ENCODE measurements around the gene SEZ6L. TPM values are rescaled to one million over a fixed set of nuclear protein-coding genes. Genes with fewer than 3 reads are reported as not detected.

SEZ6L gene
- total RNA-seq, 2 donors from 2014 or later = 0.09 to 0.14 TPM

- intact Hi-C loops (cut with DNase I) = no loop called here
- DNase-seq (ENCODE audit: low spot score) = no peak
These were observed 117.0 kb downstream of the SEZ6L start for GRCh38 chr22:26286091-26286820.

DNA sequence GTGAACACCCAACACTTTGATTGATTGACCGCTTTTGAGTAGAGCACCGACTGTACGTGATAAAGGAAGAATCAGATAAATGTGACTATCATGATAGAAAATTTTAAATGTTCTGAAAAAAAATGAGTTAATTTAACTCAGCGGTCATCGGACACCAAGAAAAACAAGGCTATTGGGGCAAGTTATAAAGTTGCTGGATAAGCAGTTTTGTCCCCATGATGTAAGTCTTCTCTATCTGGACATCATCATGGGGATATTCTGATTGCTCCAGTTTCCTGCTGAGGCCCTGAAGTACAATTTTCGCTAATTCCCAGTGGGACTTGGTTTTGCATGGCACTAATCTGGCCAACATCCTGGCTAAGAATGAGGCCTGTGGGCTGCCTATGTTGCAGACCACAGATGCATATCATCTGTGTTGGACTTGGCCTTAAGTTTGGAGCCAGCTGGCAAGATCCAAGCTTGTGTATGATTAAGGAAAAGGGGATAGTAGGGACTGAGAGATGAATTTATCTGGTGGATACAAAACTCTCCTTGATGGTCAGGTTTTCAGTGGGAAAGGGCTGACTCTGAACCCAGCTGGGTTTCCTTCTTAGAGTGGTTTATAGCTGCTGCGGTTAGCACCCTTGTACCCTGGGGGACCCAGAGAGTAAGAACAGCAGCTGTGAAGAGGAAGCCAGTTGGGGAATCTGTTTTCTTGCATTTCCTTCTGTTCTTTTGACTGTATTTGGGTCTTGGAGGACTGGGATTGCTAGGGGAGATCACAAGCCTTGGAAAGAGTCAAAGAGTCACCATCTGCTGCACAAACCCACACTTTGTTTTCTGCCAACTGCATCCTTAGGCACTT is 118.3 kb downstream of the SEZ6L start:
- intact Hi-C loops (cut with DNase I) = no loop called here

GRCh38 chr22:26289611-26290101 is 120.4 kb downstream of the SEZ6L start:
- intact Hi-C loops (cut with DNase I) = no loop called here

More for the DNA sequence above, 118.3 kb downstream of the SEZ6L start:
- DNase-seq (ENCODE audit: low spot score) = no peak

GRCh38 chr22:26291940-26292666 is 122.8 kb downstream of the SEZ6L start:
- DNase-seq (ENCODE audit: low spot score) = no peak
- intact Hi-C loops (cut with DNase I) = no loop called here

More at GRCh38 chr22:26289611-26290101, 120.4 kb downstream of the SEZ6L start:
- no peak for DNase-seq (ENCODE audit: low spot score)

DNA sequence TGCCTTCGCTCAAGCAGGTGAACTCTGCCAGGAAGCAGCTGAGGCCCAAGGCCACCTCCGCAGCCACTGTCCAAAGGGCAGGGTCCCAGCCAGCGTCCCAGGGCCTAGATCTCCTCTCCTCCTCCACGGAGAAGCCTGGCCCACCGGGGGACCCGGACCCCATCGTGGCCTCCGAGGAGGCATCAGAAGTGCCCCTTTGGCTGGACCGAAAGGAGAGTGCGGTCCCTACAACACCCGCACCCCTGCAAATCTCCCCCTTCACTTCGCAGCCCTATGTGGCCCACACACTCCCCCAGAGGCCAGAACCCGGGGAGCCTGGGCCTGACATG is 123.4 kb downstream of the SEZ6L start:
- intact Hi-C loops (cut with DNase I) = no loop called here
- no peak for DNase-seq (ENCODE audit: low spot score)

DNA sequence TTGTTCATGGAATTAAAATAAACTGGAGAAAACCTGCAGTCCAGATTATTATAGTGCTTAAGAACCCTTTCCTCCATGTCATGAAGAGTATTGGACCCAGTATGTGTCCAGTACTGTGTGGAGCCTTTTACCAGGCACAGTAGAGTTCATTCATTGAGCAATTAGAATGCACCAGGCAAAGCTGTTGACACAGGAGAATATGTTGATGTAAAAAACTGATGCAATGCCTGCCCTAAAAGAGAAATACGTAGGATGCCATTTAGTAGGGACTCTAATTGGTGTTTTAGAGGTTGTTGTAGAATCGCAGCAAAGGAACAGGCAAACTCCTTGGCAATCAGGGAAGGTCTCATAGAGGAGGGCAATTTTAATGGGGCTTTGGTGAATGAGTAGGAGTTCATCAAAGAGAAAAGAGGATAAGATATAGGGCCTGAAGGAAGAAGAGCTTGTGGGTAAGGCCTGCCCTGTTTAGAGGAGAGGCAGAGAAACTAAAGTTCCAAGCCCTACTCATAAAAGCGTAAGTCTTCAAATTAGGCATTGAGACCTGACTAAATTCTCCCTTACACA is 126.4 kb downstream of the SEZ6L start:
- DNase-seq (ENCODE audit: low spot score) = no peak
- intact Hi-C loops (cut with DNase I) = no loop called here

DNA sequence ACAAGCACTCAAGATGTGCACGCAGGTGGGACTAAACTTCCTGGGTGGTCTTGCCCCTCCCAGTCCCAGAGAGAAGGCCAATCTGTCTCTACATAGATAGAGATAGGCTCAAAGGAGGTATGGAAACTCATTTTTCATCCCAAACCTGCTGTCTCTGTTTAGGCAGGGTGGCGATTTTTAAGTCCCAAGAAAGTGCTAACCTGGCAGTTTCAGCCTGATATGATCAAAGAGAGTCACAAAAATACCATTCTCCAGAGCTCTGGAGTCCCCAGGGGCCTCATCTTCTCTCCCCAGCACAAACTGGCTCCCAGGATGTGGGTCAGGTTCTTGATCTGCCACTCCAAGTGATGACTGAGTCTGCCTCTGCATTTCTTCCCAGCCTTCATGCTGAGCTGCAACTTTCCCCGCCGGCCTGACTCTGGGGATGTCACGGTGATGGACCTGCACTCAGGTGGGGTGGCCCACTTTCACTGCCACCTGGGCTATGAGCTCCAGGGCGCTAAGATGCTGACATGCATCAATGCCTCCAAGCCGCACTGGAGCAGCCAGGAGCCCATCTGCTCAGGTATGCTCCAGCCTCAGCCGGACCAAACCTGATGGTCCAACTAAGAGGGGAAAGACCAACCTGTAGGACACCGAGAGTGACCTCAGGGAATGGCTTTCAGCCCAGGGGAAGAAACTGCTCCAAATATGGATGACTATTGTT is 129.5 kb downstream of the SEZ6L start:
- no peak for DNase-seq (ENCODE audit: low spot score)

DNA sequence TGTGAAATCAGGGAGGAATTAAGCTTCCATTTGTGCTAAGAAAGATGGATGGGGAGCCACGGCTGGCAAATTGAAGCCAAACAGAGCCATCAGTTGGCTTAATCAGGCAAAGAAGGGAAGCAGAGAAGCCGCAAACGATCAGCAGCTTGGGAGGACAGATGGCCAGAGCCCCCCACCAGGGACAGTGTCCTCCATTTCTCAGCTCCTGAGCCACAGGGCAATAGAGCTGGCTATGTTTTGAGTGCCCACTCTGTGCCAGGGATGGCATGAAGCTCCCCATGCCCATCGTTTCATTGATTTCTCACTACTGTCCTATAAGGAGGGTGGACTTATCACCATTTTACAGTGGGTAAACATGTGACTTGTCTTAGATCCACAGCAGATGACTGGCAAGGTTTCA is 133.5 kb downstream of the SEZ6L start:
- no peak for DNase-seq (ENCODE audit: low spot score)
- intact Hi-C loops (cut with DNase I) = no loop called here

More for the DNA sequence above, 129.5 kb downstream of the SEZ6L start:
- intact Hi-C loops (cut with DNase I) = no loop called here

- intact Hi-C loops (cut with DNase I) = no loop called here
These were observed 134.2 kb downstream of the SEZ6L start for GRCh38 chr22:26303475-26303874.

DNA sequence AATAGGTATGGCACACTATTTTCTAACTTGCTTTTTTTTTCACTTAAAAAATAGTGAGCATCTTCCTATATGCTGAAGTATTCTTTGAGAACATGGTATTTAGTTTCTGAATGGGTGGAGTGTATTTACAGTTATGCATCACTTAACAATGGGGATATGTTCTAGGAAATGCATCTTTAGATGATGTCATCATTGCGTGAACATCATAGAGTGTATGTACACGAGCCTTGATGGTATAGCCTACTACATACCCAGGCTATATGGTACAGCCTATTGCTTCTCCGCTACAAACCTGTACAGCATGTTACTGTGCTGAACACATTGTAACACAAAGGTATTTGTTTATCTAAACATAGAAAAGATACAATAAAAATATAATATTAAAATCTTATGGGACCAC is 135.5 kb downstream of the SEZ6L start:
- DNase-seq (ENCODE audit: low spot score) = no peak
- intact Hi-C loops (cut with DNase I) = no loop called here

More at GRCh38 chr22:26303475-26303874, 134.2 kb downstream of the SEZ6L start:
- DNase-seq (ENCODE audit: low spot score) = no peak

DNA sequence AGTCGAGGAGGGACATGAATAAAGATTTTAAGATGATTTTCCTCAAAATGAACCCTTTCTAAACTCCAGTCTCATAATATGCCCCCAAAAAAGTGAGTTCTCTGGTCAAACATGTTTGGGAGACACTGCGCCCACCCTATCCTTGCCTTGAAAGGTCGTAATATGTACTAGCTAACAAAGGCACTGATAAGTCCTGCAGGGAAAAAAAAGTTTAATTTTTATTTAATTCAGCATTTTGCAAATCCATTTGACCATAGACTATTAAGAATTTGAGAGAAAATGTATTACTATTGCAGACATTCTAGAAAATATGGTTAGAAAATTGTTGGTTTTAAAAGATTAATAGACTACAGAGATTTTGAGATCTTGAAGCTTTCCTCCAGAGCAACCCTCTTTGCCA is 139.2 kb downstream of the SEZ6L start:
- intact Hi-C loops (cut with DNase I) = no loop called here
- no peak for DNase-seq (ENCODE audit: low spot score)

DNA sequence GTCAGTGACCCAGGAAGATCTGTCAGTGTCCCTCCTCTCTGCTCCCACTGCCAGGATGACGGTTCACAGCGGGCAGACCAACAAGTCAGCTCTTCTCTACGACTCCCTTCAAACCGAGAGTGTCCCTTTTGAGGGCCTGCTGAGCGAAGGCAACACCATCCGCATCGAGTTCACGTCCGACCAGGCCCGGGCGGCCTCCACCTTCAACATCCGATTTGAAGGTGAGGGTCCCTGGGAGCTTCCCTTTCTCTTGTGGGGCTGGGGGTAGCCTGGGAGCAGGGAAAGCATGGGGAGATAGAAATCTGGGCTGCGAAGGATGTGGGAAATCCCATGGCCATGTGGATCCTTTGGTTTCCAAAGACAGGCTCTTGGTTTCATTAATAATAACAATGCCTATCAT is 141.4 kb downstream of the SEZ6L start:
- no peak for DNase-seq (ENCODE audit: low spot score)
- intact Hi-C loops (cut with DNase I) = no loop called here

DNA sequence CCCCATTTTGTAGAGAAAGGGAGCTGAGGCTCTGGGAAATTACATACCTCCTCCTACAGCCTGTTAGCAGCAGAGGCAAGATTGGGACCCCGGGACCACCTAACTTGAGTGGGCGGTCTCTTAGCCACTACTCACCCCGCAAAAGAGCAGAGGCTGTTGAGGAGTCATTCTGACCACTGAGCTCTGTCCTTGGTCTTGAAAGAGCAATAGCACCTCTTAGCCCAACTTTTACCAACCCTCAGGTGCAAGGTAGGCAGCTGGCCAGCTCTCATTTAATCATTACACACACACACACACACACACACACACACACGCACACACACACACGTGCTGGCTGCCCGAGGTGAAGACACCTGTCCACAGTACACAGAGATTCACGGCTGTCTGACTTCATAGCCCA is 144.0 kb downstream of the SEZ6L start:
- DNase-seq (ENCODE audit: low spot score) = no peak
- intact Hi-C loops (cut with DNase I) = no loop called here

- intact Hi-C loops (cut with DNase I) = no loop called here
- no peak for DNase-seq (ENCODE audit: low spot score)
These were observed 144.9 kb downstream of the SEZ6L start for GRCh38 chr22:26314171-26314570.

DNA sequence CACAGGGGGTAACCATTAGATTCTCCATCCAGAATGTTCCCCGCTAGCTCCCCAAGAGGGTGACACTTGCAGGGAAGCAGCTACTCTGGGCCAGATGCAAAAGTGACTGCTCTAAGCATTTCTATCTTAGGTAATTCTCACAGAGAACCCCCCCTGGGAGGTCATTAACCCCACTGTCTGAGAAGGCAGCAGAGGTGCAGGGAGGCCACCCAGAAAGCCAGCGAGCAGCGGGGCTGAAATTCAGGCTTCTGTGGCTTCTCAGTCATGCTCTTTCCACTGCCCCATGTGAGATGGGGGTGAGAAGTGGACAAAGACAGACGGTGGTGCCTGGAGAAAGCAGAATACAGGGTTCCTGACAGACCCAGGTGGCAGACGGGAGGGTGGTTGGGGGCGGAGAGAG is 145.4 kb downstream of the SEZ6L start:
- intact Hi-C loops (cut with DNase I) = no loop called here
- DNase-seq (ENCODE audit: low spot score) = no peak

DNA sequence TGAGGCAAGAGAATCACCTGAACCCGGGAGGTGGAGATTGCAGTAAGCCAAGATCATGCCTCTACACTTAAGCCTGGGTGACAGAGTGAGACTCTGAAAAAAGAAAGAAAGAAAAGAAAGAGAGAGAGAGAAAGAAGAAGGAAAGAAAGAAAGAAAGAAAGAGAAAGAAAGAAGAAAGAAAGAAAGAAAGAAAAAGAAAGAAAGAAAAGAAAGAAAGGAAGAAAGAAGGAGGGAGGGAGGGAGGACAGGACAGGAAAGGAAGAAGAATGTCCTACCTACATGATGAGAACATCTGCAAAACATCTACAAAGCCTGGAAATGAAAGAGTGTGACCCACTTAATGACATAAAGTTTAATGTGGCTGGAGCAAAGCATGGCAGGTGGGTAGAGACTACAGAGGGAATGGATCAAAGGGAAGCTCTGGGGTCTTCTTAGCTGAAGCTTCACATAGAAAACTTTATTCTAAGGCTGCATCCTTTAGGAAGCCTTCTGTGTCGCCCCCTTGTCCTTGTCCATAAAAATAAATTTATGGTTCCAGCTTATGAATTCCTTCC is 147.5 kb downstream of the SEZ6L start:
- intact Hi-C loops (cut with DNase I) = no loop called here
- no peak for DNase-seq (ENCODE audit: low spot score)

GRCh38 chr22:26318975-26319374 is 149.7 kb downstream of the SEZ6L start:
- DNase-seq (ENCODE audit: low spot score) = no peak
- intact Hi-C loops (cut with DNase I) = no loop called here

DNA sequence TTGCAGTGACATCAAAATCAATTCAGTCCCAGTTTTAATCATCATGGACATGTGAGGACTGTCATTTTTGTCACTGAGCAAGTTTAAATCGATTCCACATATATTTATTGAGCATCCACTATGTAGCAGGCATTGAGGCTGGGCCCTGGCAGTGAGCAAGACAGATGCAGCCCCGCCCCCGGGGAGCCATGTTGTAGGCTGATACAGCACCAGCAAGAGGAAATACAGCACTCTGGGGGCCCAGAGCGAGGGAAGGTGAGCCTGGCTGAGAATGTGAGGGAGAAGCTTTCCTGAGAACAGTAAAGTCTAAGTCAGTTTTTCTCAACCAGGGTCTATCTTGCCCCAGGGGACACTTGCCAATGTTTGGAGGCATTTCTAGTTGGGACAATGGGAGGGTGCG is 151.2 kb downstream of the SEZ6L start:
- intact Hi-C loops (cut with DNase I) = no loop called here
- DNase-seq (ENCODE audit: low spot score) = no peak

DNA sequence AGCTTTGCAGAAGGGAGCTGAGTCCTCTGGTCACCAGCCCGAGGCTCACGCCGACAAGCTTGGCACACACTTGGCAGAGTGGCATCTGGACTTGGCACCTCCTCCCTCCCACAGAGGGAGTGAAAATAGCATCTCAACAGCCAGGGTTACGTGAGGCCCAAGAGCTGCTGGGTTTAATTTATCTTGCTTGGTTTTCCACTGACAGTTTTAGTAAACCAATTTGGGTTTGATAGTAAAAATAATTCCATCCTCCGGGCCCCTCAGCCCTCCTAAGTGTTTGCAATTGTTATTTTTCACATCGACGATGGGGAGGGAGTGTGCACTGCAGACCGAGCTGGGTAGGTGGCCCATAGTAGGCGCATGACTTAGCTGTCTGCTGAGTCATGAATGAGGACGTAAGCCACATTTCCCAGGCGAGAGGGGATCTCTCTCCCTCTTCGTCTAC is 152.2 kb downstream of the SEZ6L start:
- DNase-seq (ENCODE audit: low spot score) = no peak
- intact Hi-C loops (cut with DNase I) = no loop called here

Measured in posterior vena cava (tissue), 2 donors.